HPDE6-E6E7 (cell line): Measurements from ENCODE around the gene ANKRD40.
"Not testable (repeated sequence)": the region's sequence is repeated elsewhere in the genome, so short reads cannot be mapped to it uniquely, and the experiment has no call there.

Experiments
- DNase-seq: peaks from one replicate; pipeline ENCODE4 v3.0.0; 2011; ENCODE audit warnings: missing footprints; ENCODE audit errors: extremely low spot score

Gene ANKRD40, protein sequence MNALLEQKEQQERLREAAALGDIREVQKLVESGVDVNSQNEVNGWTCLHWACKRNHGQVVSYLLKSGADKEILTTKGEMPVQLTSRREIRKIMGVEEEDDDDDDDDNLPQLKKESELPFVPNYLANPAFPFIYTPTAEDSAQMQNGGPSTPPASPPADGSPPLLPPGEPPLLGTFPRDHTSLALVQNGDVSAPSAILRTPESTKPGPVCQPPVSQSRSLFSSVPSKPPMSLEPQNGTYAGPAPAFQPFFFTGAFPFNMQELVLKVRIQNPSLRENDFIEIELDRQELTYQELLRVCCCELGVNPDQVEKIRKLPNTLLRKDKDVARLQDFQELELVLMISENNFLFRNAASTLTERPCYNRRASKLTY

DNA sequence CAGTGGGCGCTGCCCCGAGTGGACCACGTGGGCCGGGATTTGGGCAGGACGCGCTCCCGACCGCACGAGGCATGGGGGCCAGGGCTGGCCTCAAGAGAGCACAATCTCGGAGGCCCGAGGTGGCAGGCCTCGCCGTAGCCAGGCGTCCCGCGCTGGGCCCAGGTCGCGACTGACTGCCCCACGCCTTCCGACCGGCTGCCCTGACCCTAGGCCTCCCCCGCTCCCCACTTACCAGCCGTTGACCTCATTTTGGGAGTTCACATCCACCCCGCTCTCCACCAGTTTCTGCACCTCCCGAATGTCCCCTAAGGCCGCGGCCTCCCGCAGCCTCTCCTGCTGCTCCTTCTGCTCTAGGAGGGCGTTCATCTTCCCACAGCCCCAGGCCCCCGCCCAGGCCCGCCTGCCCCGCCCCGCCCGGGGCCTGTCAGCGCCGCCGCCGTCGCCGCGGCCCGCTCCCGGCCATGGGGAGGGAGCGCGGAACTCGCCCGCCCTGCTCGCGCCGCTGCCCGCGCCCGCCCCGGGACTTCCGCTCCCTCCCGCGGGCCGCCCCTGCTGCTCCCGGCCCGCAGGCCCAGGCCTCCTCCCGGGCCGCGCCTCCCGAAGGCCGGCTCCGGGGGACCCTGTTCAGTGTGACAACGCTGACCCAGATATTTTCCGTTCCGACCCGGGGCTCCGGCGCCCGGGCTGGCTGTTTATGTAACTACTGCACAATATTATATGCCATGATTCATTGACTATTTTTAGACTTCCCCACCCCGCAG, at the start of gene ANKRD40:
Gene ANKRD40 (minus strand): TSS at position 626 of the 761 bp plus-strand sequence. CDS start 260 bp downstream, at position 366.
- DNase-seq = peak; percentile 88

DNA sequence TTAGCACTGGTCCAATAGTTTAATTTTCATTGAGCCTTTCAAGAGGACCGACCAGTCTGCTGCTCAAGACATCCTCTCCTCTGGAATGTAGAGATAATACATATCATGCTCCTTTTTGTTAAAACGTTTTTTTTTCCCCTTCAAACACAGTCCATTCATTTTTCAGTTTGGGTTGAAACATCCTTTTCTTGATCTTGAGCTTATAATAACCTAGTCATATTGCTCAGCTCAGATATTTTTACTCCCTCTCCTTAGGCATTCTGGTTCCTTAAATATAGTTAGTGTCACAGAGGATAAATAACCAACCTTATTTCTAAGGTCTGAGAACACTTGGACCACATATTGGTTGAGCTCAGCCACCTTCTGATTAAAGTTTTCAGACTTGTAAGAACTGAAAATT, 46.8 kb upstream of the ANKRD40 start:
- DNase-seq = no peak

DNA sequence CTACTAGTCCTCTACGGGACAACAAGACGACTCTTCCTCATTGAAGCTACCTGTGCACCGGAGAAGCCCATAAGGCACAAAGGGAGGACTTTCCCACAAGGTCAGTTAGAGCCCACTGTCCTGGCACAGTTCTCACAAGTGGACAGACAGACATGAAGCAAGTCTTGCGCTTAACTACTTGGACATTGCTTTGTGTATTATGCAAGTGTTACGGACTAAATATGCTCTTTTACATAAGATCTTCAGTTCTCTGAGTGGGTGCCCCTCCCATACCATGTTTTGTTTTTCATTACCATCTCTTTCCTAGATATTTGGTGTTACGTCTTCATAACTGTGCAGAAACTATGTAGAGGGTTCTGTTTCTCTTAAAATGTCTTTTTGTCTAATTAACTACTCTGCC, 41.5 kb upstream of the ANKRD40 start:
- DNase-seq = no peak

DNA sequence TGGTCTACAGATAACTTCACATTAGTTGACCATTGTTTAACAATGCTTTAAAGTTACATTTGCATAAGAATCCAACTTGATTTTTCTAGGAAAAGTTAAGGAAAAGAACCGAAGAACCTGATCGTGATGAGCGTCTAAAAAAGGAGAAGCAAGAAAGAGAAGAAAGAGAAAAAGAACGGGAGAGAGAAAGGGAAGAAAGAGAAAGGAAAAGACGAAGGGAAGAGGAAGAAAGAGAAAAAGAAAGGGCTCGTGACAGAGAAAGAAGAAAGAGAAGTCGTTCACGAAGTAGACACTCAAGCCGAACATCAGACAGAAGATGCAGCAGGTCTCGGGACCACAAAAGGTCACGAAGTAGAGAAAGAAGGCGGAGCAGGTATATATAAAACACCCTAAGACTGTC, 37.9 kb upstream of the ANKRD40 start:
- DNase-seq = no peak

DNA sequence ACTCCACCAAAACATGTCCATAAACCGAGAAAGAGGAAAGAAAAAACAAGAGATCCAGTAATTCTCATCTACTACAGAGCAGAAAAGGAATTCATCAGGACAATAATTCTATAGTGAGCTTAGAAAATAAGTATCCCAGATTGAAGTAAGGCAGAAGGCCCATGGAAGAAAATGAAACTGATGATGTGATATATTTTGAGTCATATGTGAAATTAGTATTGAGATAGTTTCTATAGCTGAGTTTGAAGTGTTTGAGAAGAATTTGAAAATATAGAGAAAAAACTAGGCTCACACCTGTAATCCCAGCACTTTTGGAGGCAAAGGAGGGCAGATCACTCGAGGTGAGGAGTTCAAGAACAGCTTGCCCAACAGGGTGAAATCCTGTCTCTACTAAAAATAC, 31.4 kb upstream of the ANKRD40 start:
- no peak for DNase-seq

DNA sequence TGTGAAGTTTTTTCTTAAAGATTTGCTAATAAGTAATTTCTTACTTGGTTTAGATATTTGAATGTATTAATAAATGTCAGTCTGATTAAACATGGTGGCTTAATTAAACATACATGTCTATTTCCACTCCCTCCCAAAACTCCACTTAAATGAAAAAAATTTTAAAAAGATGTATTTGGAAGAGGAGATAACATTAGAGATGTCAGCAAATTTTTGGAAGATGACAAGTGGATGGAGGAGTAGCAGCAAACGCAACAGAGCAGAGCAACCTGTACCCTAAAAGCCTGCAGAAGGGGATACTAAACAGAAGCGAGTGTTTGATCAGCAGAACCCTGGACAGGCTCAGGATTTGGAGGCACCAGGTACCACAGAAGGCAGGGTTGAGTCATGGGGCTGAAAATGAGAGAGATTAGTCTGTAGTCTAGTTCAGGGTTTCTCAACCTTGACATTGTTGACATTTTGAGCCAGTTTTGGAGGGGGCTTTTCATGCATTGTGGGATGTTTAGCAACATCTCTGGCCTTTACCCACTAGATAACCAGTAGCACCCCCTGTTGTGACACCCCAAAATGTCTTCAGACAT, 29.5 kb upstream of the ANKRD40 start:
- no peak for DNase-seq

DNA sequence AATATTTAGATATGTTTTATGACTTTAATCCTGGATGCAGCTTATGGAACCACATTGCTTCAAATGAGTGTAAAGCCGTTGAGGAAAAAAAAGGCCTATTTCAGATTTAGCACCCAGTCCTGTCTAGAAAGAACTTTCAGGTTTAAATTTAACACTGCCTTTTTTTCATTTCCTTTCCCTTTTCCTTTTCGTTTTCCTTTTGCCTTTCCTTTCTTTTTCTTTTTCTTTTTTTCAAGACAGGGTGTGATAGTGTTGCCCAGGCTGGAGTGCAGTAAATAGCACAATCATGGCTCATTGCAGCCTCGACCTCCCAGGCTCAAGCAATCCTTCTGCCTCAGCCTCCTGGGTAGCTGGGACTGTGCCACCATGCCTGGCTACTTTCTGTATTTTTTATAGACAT, 27.6 kb upstream of the ANKRD40 start:
- no peak for DNase-seq

DNA sequence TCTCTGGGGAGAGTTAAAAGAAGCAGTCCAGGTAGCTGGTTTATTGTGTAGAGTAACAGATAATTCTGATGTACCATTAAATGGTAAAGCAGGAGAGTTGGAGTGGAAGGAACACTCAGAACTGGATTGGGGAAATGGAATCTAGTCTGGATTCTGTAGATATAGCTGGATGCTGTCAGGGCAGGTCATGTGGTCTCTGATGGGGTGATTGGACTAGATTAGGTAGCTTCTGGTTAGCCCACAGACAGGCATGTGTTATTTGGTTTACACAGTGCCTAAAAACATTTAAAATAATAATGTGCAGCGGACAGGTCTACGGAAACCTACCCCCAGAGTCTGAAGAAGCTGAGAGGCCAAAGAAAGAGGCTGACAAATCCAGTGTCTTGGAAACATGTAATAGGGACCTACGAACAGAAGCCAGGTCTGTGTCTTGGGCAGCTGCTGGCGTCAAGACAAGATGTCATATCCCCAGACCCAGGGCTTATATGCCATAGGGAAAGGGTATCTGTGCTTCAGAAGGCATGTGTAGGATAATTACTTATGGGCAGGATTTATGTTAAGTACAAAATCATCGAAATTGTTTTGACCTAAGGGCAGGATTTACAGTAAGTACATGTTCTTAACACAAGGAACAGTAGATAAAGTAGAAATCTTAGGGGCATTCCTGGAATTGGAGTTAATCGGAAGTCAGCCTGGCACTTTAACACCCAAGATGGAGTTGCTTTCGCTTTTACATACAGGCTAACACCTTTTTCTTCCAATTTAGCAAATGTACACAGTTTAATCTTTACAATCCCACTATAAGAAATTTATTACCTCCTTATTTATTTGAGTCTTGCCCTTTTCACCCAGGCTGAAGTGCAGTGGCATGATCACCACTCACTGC, 24.1 kb upstream of the ANKRD40 start:
- DNase-seq = no peak

DNA sequence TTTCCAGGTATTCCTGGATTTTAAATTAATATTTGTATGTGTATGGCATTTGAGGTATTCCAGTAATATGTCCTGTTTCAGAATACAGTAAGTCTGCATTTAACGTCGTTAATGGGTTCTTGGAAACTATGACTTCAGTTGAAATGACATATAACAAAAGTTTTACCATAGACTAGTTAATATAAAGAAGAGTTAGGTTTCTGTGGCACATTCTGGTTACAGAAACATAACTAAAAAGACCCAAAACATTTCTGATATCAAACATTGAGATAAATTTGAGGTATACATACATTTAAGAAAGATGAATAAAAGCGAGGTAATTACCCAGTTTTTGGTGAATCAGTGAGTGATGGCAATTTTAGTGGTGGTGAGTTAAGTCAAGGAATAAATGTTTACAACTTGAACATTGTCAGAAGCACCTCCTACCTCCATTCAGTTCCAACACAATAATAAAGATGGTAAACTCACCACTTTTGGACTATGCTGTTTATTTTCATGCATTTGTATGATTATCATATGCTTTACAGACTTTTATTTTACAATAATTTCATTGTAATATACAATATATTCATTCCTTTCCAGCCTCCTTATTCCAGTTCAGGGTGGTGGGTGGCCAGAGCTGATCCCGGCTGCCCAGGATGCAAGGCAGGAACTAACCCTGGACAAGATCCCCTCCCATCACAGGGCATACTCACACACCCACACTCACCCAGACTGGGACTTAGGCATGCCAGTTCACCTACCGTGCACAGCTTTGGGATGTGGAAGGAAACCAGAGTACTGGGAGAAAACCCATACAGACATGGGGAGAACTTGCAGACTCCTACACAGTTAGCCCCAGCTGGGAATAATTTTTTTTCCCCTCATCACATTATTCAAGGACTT, 21.4 kb upstream of the ANKRD40 start:
- no peak for DNase-seq

DNA sequence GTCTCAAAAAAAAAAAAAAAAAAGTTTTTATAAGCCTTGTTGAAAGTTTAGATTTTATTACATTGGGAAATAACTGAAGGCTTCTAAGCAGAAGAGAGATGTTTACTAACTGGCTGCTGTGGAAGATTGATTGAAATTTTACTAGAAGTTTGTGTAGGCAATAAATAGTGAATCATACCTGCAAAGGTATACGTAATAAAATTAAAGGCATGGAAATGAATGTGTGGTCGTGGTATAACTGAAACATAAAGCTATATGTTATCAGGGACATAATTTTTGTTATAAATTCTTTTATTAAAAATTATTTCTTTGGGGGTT, 20.4 kb upstream of the ANKRD40 start:
- no peak for DNase-seq

DNA sequence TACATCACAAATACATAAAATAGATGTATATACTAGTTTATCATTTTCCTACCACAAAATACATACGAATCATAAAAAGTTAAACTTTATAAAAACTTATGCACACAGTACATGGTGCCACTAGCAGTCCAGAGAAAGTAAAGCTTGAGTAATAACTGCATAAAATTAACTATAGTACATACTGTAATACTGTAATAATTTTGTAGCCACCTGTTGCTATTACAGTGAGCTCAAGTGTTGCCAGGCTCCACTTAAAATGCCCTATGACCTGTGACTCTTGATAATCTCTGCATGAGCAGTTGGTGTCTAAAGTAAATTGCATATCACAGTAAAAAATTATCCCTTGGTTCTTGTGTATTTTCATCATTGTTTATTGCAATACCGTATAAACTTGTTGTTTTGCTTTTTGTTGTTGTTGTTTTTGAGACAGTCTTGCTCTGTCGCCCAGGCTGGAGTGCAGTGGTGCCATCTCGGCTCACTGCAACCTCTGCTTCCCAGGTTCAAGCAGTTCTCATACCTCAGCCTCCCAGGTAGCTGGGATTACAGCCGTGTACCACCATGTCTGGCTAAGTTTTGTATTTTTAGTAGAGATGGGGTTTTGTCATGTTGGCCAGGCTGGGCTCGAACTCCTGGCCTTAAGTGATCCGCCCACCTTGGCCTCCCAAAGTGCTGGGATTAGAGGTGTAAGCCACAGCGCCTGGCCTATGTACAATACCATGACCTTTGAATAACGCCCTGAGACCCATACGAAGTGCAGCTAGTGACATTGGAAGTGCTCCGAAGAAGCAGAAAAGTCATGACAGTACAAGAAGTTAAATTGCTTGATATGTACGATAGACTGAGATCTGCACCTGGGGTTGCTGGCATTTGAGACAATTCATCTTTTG, 18.3 kb upstream of the ANKRD40 start:
- no peak for DNase-seq

DNA sequence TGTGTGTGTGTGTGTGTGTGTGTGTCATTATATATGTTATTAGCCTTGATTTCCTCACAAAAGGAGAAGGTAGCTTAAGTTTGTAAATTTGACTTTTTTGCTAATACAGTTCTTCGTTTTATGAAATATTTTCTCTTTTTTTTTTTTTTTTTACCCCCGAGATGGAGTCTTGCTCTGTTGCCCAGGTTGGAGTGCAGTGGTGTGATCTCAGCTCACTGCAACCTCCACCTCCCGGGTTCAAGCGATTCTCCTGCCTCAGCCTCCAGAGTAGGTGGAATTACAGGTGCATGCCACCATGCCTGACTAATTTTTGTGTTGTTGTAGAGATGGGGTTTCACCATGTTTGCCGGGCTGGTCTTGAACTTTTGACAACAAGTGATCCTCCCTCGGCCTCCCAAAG, 16.9 kb upstream of the ANKRD40 start:
- not testable (repeated sequence) for DNase-seq

DNA sequence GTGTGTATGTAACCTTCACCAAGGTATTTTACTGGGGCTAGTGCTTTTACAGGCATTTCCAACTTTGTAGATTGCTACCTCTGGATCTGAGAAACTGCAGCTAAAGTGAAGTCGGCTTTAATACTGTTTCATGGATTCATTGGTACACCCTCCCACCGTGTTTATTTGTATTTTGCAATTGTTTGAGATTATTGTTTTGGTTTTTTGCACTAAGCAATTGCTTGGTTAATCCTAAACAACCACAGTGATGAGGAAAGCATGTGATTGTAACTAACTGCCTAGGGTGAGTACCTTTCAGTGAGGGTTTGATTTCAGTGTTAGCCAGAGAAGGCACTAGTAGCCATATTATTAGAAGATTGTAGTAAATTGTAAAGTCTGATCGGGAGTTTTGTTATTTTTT, 15.0 kb upstream of the ANKRD40 start:
- no peak for DNase-seq

DNA sequence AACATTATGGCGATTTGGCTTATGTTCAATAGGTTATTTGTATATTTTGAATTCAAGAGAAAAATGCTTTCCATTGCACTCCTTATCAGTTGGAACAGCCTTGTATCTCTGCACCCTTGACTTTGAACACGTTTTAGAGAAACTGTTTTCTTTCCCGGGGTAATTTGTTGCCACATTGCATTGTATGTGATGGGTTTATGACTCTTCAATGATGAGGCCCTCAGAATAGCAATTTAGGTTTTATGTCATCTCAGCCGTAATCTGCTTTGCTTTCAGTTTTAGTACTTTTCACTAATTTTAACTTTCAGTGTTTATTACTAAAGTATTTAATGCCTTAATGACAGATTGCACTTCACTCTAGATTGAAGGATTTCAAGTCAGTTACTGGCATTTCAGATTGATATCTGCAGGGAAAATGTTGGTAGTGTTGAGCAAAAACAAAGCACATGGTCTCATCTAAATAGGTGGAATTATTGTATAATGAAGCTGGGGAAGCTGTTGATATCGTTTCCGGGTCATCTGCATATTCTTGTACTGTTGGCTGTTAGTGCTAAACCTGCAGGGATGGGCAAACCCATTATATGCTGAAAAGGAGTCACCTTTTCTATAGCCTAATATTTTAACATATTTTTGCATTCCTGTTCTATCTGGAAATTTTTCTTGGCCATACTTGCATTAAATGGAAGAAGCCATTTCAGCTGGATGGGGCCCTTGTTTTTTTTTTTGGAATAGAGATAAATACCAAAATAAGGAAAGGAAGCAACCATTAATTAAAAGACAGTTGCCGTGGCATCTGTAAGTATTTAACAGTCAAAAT, 13.7 kb upstream of the ANKRD40 start:
- DNase-seq = no peak

DNA sequence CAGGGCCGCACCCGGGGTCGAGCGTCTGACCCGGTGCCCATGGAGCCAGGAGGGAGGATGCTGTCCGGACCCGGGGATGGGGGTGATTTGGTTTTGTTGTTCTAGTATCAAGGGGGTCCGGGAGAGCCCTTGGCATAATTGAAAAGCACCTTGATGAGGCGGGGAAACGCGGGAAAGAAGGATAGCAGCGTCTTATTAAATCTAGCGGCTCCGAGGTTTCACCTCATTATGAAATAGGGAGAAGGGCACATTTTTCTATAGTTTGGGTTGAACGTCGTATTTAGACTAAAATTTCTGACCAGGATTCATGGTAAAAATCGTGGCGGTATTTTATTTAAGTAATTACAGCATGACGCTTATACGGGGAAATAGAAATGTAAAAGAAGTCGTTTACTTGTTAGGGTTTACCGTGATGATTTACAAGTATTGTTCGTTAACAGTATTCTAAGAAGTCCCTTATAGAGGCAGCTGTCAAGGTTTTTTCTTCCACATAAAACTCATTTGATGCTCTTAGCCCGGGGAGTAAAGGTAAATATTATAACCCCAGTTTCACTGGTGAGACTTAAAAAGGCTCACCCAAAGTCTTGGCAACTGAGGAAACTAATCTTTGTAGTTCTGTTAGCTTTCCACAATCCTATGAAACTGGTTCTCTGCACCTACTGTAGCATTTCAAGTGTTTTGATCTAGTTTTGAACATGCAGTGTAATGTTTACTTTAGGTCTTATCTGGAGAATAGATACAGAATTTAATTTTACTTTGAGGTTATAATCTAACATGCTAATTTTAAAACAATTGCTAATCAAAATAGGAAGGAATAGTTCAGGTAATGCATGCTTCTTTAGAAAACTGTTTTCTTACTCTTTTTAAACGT, 12.4 kb upstream of the ANKRD40 start:
- DNase-seq = no peak

DNA sequence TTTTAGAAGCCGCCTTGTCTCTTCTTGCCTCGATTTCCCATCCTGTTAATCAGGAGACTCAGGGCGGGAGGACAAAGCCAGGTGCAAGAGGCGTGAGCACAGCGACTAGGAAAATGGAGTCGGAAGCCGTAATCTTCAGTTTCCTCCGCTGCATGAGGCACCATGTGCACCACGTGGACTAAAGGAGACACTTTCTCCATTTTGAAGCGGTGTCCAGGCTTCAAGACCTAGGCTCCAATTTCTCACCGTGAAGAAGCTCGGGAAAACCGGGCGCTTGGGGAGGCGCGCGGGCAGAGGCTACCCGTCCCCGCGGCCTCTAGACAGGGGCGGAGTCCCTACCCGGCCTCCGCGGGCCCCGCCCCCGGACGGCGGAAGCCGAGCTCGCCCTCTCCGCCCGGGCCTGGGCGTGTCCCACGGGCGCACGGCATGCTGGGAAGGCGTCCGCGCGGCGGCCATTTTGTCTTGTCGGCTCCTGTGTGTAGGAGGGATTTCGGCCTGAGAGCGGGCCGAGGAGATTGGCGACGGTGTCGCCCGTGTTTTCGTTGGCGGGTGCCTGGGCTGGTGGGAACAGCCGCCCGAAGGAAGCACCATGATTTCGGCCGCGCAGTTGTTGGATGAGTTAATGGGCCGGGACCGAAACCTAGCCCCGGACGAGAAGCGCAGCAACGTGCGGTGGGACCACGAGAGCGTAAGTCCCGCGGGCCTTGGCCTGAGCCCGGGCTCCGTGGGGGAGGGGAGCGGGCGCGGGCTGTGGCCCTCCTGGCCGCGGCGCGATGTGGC, 11.6 kb upstream of the ANKRD40 start, which contains the start of gene LUC7L3:
Gene LUC7L3 (plus strand): TSS at position 460 of the 780 bp plus-strand sequence. CDS start 130 bp downstream, at position 590.
- peak; percentile 93 for DNase-seq

DNA sequence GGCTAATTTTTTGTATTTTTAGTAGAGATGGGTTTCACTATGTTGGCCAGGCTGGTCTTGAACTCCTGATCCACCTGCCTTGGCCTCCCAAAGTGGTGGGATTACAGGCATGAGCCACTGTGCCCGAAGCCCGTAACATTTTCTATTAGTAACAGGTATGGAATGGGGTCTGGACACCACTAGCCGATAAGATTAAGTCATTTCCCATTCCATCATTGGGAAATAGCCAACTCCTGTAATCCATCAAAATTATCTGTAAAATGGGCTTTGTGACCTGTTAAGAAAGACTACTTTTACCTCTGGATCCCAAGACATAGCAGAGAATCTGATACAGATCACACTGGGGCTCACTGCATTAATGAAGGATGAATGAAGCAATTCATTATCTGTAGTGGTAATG, 7.8 kb upstream of the ANKRD40 start:
- no peak for DNase-seq
